Measurements from ENCODE around the gene ANKRD39. TPM values are rescaled to one million over a fixed set of nuclear protein-coding genes. Genes with fewer than 3 reads are reported as not detected.

ANKRD39 gene
- total and polyA plus RNA-seq, 9 of the 15 experiments (the other 6 are each of a cell fraction or from before 2014, with no cell fraction given), result 8.2 to 33.1 (median 23.8) TPM

DNA sequence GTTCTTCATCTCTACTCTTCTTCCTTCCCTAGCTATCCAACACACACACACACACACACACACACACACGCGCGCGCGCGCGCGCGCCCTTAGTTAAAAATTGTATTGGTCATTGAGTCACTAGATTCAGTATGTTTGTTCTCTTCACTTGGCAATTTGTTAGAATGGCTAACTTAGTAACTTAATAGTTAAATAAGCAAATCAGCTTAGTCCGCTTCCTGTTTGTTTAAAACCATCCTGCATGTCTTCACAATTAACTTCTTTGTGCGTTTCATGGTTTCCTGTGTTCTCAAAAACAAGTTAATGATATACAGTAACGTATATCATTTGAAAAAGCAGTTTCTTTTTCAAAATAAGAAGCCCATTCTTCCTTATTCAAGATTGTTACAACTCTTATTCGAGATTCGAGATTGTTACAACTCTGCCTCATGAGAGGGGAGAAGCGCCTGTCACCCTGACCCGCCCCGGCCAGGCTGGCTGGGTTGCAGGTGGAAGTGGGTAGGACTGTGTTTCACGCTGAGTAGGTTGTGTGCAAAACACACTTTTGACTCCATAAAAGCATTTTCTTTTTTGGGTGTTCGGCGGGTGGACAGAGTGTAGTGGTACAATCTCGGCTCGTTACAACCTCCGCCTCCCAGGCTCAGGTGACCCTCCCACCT is 51.2 kb downstream of the ANKRD39 start (continued):
- no peak for TF ChIP-seq ZNF23 (CRISPR knock-in tag; IDR thresholded peaks at IDR 0.05)
- TF ChIP-seq, protein P1, sequence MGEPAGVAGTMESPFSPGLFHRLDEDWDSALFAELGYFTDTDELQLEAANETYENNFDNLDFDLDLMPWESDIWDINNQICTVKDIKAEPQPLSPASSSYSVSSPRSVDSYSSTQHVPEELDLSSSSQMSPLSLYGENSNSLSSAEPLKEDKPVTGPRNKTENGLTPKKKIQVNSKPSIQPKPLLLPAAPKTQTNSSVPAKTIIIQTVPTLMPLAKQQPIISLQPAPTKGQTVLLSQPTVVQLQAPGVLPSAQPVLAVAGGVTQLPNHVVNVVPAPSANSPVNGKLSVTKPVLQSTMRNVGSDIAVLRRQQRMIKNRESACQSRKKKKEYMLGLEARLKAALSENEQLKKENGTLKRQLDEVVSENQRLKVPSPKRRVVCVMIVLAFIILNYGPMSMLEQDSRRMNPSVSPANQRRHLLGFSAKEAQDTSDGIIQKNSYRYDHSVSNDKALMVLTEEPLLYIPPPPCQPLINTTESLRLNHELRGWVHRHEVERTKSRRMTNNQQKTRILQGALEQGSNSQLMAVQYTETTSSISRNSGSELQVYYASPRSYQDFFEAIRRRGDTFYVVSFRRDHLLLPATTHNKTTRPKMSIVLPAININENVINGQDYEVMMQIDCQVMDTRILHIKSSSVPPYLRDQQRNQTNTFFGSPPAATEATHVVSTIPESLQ (CRISPR knock-in tag; IDR thresholded peaks at IDR 0.05), result no peak
- TF ChIP-seq KDM4B (IDR thresholded peaks at IDR 0.05; ENCODE audit: borderline replicate concordance in 2 of 2, low read depth in 1 of 2), result no peak
- TF ChIP-seq, protein P2, sequence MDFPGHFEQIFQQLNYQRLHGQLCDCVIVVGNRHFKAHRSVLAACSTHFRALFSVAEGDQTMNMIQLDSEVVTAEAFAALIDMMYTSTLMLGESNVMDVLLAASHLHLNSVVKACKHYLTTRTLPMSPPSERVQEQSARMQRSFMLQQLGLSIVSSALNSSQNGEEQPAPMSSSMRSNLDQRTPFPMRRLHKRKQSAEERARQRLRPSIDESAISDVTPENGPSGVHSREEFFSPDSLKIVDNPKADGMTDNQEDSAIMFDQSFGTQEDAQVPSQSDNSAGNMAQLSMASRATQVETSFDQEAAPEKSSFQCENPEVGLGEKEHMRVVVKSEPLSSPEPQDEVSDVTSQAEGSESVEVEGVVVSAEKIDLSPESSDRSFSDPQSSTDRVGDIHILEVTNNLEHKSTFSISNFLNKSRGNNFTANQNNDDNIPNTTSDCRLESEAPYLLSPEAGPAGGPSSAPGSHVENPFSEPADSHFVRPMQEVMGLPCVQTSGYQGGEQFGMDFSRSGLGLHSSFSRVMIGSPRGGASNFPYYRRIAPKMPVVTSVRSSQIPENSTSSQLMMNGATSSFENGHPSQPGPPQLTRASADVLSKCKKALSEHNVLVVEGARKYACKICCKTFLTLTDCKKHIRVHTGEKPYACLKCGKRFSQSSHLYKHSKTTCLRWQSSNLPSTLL (IDR thresholded peaks at IDR 0.05), result no peak
- no peak for TF ChIP-seq RCOR1 (IDR thresholded peaks at IDR 0.05; ENCODE audit: borderline replicate concordance in 1 of 2, low read depth in 2 of 2, low read length in 2 of 2)
- TF ChIP-seq MECOM (CRISPR knock-in tag; IDR thresholded peaks at IDR 0.05), result no peak
- TF ChIP-seq, protein P3, sequence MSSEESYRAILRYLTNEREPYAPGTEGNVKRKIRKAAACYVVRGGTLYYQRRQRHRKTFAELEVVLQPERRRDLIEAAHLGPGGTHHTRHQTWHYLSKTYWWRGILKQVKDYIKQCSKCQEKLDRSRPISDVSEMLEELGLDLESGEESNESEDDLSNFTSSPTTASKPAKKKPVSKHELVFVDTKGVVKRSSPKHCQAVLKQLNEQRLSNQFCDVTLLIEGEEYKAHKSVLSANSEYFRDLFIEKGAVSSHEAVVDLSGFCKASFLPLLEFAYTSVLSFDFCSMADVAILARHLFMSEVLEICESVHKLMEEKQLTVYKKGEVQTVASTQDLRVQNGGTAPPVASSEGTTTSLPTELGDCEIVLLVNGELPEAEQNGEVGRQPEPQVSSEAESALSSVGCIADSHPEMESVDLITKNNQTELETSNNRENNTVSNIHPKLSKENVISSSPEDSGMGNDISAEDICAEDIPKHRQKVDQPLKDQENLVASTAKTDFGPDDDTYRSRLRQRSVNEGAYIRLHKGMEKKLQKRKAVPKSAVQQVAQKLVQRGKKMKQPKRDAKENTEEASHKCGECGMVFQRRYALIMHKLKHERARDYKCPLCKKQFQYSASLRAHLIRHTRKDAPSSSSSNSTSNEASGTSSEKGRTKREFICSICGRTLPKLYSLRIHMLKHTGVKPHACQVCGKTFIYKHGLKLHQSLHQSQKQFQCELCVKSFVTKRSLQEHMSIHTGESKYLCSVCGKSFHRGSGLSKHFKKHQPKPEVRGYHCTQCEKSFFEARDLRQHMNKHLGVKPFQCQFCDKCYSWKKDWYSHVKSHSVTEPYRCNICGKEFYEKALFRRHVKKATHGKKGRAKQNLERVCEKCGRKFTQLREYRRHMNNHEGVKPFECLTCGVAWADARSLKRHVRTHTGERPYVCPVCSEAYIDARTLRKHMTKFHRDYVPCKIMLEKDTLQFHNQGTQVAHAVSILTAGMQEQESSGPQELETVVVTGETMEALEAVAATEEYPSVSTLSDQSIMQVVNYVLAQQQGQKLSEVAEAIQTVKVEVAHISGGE (CRISPR knock-in tag; IDR thresholded peaks at IDR 0.05), result no peak
- TF ChIP-seq ZNF668 (CRISPR knock-in tag; IDR thresholded peaks at IDR 0.05), result no peak
- TF ChIP-seq, protein P4, sequence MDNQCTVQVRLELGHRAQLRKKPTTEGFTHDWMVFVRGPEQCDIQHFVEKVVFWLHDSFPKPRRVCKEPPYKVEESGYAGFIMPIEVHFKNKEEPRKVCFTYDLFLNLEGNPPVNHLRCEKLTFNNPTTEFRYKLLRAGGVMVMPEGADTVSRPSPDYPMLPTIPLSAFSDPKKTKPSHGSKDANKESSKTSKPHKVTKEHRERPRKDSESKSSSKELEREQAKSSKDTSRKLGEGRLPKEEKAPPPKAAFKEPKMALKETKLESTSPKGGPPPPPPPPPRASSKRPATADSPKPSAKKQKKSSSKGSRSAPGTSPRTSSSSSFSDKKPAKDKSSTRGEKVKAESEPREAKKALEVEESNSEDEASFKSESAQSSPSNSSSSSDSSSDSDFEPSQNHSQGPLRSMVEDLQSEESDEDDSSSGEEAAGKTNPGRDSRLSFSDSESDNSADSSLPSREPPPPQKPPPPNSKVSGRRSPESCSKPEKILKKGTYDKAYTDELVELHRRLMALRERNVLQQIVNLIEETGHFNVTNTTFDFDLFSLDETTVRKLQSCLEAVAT (IDR thresholded peaks at IDR 0.05), result no peak
- TF ChIP-seq SMARCB1 (IDR thresholded peaks at IDR 0.05; ENCODE audit: insufficient read length, low read depth), result no peak
- TF ChIP-seq SOX6 (IDR thresholded peaks at IDR 0.05), result no peak

Data from K562 (cell line).